HepG2 (cell line): Measurements from ENCODE around the gene PIGR. TPM values are rescaled to one million over a fixed set of nuclear protein-coding genes. Genes with fewer than 3 reads are reported as not detected.

ENCODE experiments used
- ATAC-seq: fragments of 200-7000 bp; cut with Tn5 transposase; 3 replicates; pipeline ENCODE4 v1.9.1; 2020; ENCODE audit warnings: mild to moderate bottlenecking, moderate library complexity
- BruUV-seq: library from RNA; stranded (reverse); fragments of 400-500 nt; replicated peaks from 2 replicates; lab custom pipeline; 2021; lab: Mats Ljungman, UMichigan
- CTCF ChIA-PET: fragments of 300-600 bp; formaldehyde crosslinking; extraction: SDS; loops from one replicate; lab custom pipeline; 2021; ENCODE audit warnings: low total read pairs, inconsistent platforms, low intra/inter-chr PET ratio; lab: Yijun Ruan, JAX
- POLR2A ChIA-PET: fragments of 350-600 bp; sonication (Branson Sonifier 250); formaldehyde crosslinking; loops from one replicate; lab custom pipeline; 2020; ENCODE audit warnings: antibody characterized with exemption, inconsistent platforms; lab: Yijun Ruan, JAX
- DNase-seq: peaks from one replicate; pipeline ENCODE4 v3.0.0-alpha.2; 2015; ENCODE audit warnings: low spot score
- FAIRE-seq: peaks from 3 replicates; lab custom pipeline; 2011; peaks lifted over from hg19 to GRCh38; lab: Jason Lieb, UNC
- H2AFZ ChIP-seq: one replicate; pipeline ENCODE4 v1.6.1; 2011; ENCODE audit warnings: low read length, inconsistent platforms
- H3K27ac ChIP-seq: fragments of 300-600 bp; 3 replicates; pipeline ENCODE4 v1.8.0; 2011; ENCODE audit warnings: mixed run types, mild to moderate bottlenecking, mixed read lengths, low read length, inconsistent platforms; ENCODE audit not compliant: insufficient read depth; ENCODE audit errors: extremely low read length
- H3K27me3 ChIP-seq, 2 experiments: fragments of 200-600 bp in 1 of 2; 2 replicates in 1 of 2; 3 replicates in 1 of 2; pipeline versions ENCODE4 v1.6.0 to v1.8.0; 2011; ENCODE audit warnings: low read length in 2 of 2, mild to moderate bottlenecking in 2 of 2, moderate library complexity in 2 of 2, inconsistent platforms in 1 of 2; ENCODE audit not compliant: insufficient read depth in 2 of 2, control insufficient read depth in 1 of 2
- H3K36me3 ChIP-seq, 2 experiments: fragments of 200-600 bp in 1 of 2; replicated peaks in 1 of 2; 2 replicates in 1 of 2; 3 replicates in 1 of 2; pipeline versions ENCODE4 v1.5.1 to v1.8.0; 2011; ENCODE audit warnings: low read length in 2 of 2, inconsistent platforms in 1 of 2; ENCODE audit not compliant: insufficient read depth in 2 of 2, control insufficient read depth in 1 of 2
- H3K4me1 ChIP-seq: 2 replicates; pipeline ENCODE4 v1.5.1; 2012; ENCODE audit warnings: low read length, inconsistent platforms; ENCODE audit not compliant: insufficient read depth
- H3K4me2 ChIP-seq: 2 replicates; pipeline ENCODE4 v1.6.0; 2011; ENCODE audit warnings: low read depth, low read length, inconsistent platforms
- H3K4me3 ChIP-seq, 3 experiments: fragments of 200-600 bp in 1 of 3; sonication (generic), shearing (Covaris generic) in 1 of 3; replicated peaks in 1 of 3; 2 replicates each; pipeline ENCODE4 v1.5.1; 2011 to 2016; ENCODE audit warnings: low read length in 3 of 3, inconsistent platforms in 2 of 3, low read depth in 2 of 3, mild to moderate bottlenecking in 2 of 3, control low read depth in 1 of 3, mixed read lengths in 1 of 3; ENCODE audit not compliant: insufficient read depth in 1 of 3
- H3K79me2 ChIP-seq: one replicate; pipeline ENCODE4 v1.6.1; 2011; ENCODE audit warnings: low read length, inconsistent platforms; ENCODE audit not compliant: insufficient read depth
- H3K9ac ChIP-seq: 2 replicates; pipeline ENCODE4 v1.6.0; 2011; ENCODE audit warnings: mild to moderate bottlenecking, low read depth, low read length, inconsistent platforms; ENCODE audit not compliant: insufficient read depth
- H3K9me3 ChIP-seq: 2 replicates; pipeline ENCODE4 v1.5.1; 2012; ENCODE audit warnings: mild to moderate bottlenecking, low read length
- H4K20me1 ChIP-seq: 2 replicates; pipeline ENCODE4 v1.6.0; 2011; ENCODE audit warnings: inconsistent platforms, mild to moderate bottlenecking, low read length, moderate library complexity; ENCODE audit not compliant: insufficient read depth
- PCBP1 ChIP-seq: fragments of 200-400 bp; formaldehyde crosslinking; IDR thresholded peaks from 2 replicates; pipeline ENCODE4 v1.6.1; 2017; ENCODE audit warnings: mild to moderate bottlenecking, low read depth, low read length, borderline replicate concordance
- ZFAT ChIP-seq: sonication (generic); formaldehyde crosslinking; conservative IDR thresholded peaks from 2 replicates; pipeline ENCODE4 v1.8.1; 2023; ENCODE audit warnings: missing genetic modification reagents, inconsistent platforms
- ZFP37 ChIP-seq: sonication (generic); formaldehyde crosslinking; IDR thresholded peaks from 2 replicates; pipeline ENCODE4 v1.4.0; 2020; ENCODE audit warnings: missing genetic modification reagents, borderline replicate concordance
- ZFX ChIP-seq: sonication (generic); formaldehyde crosslinking; IDR thresholded peaks from 2 replicates; pipeline ENCODE4 v1.4.0; 2020; ENCODE audit warnings: mild to moderate bottlenecking, low read depth, missing genetic modification reagents, moderate library complexity
- ZNF629 ChIP-seq: sonication (generic); formaldehyde crosslinking; conservative IDR thresholded peaks from 2 replicates; pipeline ENCODE4 v1.5.0; 2020; ENCODE audit warnings: missing genetic modification reagents
- WGBS: methylation state at CpG from one replicate; pipeline ENCODE4 v1.1.6; 2017; ENCODE audit warnings: low lambda C conversion rate; 5-methylcytosine and 5-hydroxymethylcytosine counted together
- in situ Hi-C: cut with HindIII; loops from 2 replicates; pipeline ENCODE4 v1.10.0; 2017; ENCODE audit warnings: low pct_unique_long_range_greater_than_20kb; ENCODE audit not compliant: extremely low pct_ligation_motif_present
- intact Hi-C: fragments of 100-400 bp; cut with micrococcal nuclease; formaldehyde crosslinking; loops from one replicate; pipeline ENCODE4 v1.10.0; 2022; ENCODE audit not compliant: unreplicated experiment
- polyA plus RNA-seq, 8 experiments: library from polyadenylated mRNA; depleted of rRNA in 3 of 8; stranded (reverse) in 7 of 8; unstranded in 1 of 8; fragments of >200 nt; fragmentation: Illumina TruSeq in 4 of 8; extraction: Trizol in 4 of 8; gene quantifications; 2 replicates each; pipeline versions ENCODE4 v1.2.1 to v1.2.3, GENCODE V29; 2011 to 2016; ENCODE audit warnings: low read depth in 4 of 8, missing spikeins in 1 of 8, mixed read lengths in 1 of 8; ENCODE audit not compliant: insufficient read depth in 1 of 8
- total RNA-seq, 5 experiments: library from RNA; depleted of rRNA; stranded (reverse); fragments of >200 nt; fragmentation: Illumina TruSeq; extraction: Trizol; gene quantifications; 2 replicates each; pipeline ENCODE4 v1.2.3, GENCODE V29; 2016; ENCODE audit warnings: low read depth in 1 of 5
- TF ChIP-seq, protein P1 (sequence below): sonication (generic); formaldehyde crosslinking; IDR thresholded peaks from 2 replicates; pipeline ENCODE4 v1.4.0; 2020; ENCODE audit warnings: mild to moderate bottlenecking, missing genetic modification reagents
- TF ChIP-seq, protein P2 (sequence below): sonication (generic); formaldehyde crosslinking; IDR thresholded peaks from 2 replicates; pipeline ENCODE4 v1.5.1; 2020; ENCODE audit warnings: missing genetic modification reagents, mild to moderate bottlenecking, borderline replicate concordance

PIGR gene
- total and polyA plus RNA-seq, 2 of the 13 experiments (the other 11 are each of a cell fraction or from before 2014, with no cell fraction given): not detected

DNA sequence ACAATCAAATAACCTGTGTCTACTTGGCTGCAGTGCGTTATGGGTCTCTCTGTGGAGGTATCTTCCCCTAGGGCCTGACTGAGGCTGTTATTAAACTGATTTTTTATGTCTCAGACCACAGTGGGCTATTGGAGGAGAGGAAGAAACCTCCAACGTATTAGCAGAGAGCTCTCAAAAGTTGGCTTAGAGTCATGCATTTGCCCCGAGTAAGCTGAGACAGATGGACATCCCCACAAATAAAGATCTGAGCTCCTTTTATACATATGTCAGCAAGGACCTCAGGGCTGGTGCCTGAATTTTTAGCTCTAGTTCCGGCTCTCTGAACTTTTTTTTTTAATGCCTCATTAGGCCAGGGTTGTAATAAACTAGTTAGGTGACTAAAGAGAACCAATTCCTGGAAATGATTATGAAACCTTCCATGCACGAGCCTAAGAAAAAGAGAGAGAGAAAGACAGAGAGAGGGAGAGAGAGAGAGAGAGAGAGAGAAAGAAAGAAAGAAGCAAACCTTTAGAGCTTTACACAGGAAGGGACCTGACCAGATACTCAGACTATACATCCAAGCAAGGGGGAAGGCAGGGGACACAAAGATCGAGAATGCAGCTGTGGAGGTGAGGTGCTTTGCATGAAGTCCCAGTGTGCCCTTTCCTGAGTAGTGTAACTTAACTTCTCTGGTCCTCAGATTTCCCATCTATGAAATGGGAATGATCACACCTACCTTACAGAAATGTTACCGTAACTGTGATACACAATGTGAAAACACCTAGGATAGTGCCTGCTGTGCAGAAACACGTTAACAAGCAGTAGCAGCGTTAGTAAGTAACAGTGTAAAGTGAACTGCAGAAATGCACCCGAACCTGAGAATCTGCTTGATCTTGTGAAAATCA, 8.4 kb upstream of the PIGR start:
- ChIA-PET CTCF (no interaction called here), POLR2A (no interaction called here)
- Histone ChIP-seq H3K79me2 (no peaks in the 10 kb centered on the region), H3K9ac (no peak overlapping the region), H3K27me3 (no peaks in the 10 kb centered on the region; a peak in 1 of 5 replicates), H3K36me3 (no peaks in the 10 kb centered on the region), H3K4me3 (no peak overlapping the region; a peak in 1 of 6 replicates), H3K4me1 (peaks cover 88% of the 10 kb centered on the region), H3K4me2 (peak overlapping the region; percentile 44), H2AFZ (no peak overlapping the region), H3K9me3 (0 out of 2 replicates have a peak, but pooled peaks cover 5% of the 10 kb centered on the region), H4K20me1 (no peaks in the 10 kb centered on the region), H3K27ac (no peak overlapping the region)
- ATAC-seq (no peak), FAIRE-seq (no peak), DNase-seq (no peak)
- in situ Hi-C loops (no loop called here), intact Hi-C loops (no loop called here)
- TF ChIP-seq ZFP37 (CRISPR knock-in tag): no peak
- peak; percentile 80 for TF ChIP-seq ZNF629 (CRISPR knock-in tag)
- TF ChIP-seq, protein P1, sequence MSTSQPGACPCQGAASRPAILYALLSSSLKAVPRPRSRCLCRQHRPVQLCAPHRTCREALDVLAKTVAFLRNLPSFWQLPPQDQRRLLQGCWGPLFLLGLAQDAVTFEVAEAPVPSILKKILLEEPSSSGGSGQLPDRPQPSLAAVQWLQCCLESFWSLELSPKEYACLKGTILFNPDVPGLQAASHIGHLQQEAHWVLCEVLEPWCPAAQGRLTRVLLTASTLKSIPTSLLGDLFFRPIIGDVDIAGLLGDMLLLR (CRISPR knock-in tag): no peak
- no peak for TF ChIP-seq ZFAT
- no peak for TF ChIP-seq PCBP1
- TF ChIP-seq ZFX: no peak
- TF ChIP-seq, protein P2, sequence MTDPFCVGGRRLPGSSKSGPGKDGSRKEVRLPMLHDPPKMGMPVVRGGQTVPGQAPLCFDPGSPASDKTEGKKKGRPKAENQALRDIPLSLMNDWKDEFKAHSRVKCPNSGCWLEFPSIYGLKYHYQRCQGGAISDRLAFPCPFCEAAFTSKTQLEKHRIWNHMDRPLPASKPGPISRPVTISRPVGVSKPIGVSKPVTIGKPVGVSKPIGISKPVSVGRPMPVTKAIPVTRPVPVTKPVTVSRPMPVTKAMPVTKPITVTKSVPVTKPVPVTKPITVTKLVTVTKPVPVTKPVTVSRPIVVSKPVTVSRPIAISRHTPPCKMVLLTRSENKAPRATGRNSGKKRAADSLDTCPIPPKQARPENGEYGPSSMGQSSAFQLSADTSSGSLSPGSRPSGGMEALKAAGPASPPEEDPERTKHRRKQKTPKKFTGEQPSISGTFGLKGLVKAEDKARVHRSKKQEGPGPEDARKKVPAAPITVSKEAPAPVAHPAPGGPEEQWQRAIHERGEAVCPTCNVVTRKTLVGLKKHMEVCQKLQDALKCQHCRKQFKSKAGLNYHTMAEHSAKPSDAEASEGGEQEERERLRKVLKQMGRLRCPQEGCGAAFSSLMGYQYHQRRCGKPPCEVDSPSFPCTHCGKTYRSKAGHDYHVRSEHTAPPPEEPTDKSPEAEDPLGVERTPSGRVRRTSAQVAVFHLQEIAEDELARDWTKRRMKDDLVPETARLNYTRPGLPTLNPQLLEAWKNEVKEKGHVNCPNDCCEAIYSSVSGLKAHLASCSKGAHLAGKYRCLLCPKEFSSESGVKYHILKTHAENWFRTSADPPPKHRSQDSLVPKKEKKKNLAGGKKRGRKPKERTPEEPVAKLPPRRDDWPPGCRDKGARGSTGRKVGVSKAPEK (CRISPR knock-in tag): no peak
- BruUV-seq: no TSS peak
- 24% methylated on average over 10 of the region's 10 CpGs for WGBS
